NCI-H2196 (cell line): ENCODE measurements around the gene MYO16.
"Not testable (repeated sequence)": the region's sequence is repeated elsewhere in the genome, so short reads cannot be mapped to it uniquely, and the experiment has no call there.

ENCODE experiments used
- DNase-seq: peaks from one replicate; lab custom pipeline; 2025; ENCODE audit not compliant: unreplicated experiment; lab: John Stamatoyannopoulos, UW

MYO16 gene

DNA sequence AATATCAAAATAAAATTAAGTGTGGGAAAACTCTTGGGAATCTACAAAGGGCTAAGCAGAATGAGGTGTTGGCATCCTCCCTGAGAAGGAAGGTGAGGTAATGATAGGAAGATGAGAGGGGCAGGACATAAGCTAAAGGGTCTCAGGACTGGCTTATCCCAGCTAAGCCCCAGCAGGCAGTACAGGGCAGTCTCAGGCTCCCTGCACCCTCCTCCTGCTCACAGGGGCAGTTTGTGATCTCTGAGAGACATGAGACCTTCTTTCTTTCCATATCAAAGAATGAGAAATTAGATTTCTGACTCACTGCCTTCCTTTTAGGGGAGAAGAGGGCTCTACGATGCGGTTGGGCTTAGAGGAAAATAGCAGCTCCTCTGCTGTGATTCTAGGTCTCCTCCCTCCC is 586.0 kb downstream of the MYO16 start:
- DNase-seq, result no peak

DNA sequence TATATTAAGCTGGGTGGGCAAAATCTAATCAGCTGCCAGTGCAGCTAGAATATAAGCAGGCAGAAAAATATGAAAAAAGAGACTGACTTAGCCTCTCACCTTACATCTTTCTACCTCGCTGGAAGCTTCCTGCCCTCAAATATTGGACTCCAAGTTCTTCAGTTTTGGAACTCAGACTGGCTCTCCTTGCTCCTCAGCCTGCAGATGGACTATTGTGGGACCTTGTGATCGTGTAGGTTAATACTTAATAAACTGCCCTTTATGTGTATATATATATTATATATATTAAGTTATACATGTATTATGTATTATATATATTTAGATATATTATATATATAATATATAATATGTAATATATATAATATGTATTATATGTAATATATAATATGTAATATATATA is 588.1 kb downstream of the MYO16 start:
- DNase-seq, result not testable (repeated sequence)

DNA sequence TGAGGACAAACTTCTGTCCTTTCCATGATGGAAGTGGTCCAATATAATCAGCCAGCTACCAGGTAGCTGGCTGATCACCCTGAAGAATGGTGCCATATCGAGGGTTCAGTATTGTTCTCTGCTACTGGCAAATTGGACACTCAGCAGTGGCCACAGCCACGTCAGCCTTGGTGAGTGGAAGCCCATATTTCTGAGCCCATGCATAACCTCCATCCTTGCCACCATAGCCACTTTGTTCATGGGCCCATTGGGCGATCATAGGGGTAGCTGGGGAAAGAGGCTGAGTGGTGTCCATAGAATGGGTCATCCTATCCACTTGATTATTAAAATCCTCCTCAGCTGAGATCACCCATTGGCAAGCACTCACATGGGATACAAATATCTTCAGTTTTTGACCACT is 591.2 kb downstream of the MYO16 start:
- no peak for DNase-seq

DNA sequence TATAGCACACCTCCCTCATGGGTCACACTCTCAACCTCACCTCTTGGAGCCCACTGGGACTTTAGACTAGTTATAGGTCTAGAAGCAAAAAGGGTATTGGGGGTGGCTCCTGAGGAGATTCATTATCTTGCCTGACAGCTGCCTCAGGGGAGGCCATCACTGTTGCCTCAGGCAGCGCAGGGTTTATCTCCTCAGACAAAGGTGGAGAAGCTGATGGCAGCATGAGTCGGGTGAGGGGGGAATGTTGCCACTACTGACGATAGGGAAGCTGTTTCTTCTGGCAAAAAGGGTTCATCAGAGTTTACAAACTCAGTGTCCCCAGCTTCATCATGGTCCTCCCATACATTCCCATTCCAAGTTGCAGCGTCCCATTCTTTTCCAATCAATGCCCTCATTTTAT is 594.6 kb downstream of the MYO16 start:
- DNase-seq, result no peak

DNA sequence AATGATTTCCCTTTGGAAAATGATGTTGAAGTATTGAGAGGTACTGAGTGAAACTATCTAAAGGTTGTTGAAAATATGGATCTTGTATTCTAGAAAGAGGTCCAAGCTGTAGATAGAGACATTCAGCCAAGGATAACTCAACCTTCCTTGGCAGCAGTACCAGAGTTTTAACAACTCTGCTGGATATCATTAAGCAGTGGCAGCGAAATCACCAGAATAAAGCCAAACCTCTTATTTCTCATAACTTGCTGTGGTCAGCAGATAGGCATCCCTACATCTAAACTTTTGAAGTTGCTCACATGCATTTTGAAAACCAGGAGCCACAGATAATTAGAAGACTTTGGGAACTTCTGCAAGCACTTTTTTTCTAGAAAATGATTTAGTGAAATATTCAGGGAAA is 597.2 kb downstream of the MYO16 start:
- no peak for DNase-seq

DNA sequence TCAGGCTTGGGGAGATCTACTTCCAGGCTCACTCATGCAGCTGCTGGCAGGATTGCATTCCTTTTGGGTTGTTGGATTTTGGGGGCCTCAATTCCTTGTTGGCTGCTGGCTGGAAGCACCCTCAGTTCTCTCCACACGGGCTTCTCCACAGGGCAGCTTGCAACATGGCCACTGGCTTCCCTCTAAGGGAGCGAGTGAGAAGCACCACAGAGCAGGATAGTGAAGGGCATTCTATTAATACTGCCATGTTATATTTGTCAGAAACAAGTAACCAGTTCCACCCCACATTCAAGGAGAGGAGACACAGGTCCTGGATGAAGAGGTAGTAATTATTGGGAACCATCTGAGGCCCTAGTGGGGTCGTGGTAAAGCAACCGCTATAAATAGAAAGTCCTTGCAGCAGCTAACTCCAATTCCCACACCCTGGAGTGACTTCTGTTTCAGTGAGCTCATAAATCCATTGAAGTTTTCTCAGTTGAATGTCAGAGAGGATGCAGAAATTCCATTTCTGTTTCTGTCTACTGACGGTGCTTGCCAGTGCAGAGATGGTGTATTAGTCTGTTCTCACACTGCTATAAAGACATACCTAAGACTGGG is 598.0 kb downstream of the MYO16 start:
- no peak for DNase-seq

DNA sequence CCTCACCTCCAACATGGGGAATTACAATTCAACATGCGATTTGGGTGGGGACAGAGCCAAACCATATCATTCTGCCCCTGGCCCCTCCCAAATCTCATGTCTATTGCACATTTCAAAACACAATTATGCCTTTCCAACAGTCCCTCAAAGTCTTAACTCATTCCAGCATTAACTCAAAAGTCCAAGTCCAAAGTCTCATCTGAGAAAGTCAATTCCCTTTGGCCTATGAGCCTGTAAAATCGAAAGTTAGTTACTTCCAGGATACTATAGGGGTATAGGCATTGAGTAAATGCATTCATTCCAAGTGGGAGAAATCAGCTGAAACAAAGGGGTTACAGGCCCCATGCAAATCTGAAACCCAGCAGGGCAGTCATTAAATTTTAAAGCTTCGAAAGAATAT is 598.8 kb downstream of the MYO16 start:
- DNase-seq, result no peak

DNA sequence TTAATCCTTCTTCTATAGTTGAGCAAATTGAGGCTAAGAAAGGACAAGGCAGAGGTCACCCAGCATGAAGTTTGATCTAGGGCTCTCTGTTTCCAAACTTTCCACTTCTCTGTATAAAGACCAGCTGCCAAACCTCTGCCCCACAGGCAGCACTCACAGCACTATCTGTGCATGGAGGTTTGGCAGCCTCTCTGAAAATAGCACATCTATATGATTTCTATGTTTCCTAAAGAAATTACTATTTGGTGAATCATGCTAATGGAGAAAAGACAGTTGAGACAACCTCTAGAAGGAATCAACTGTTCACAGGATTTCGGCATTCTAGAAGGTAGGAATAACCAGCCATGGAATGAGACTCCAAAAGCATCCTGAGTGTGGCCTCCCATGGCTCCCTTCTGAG is 602.5 kb downstream of the MYO16 start:
- no peak for DNase-seq

DNA sequence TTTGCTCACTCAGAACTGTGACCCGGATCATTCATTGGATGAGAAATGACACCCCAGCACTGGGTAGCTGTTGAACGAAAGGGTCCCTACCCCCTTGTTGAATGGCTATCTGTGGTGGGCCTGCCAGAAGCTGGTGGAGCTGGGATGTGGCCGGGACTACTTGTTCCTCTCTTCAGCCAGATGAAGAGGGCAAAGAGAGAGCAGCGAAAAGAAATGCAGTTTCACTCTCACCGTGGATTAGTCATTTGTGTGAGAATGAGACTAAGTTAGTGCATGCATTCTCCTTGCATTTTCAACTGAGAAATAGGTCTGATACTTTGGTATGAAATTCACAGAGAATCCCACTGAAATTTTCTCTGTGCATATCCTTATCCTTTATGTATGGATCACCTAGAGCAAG is 603.9 kb downstream of the MYO16 start:
- DNase-seq, result no peak

DNA sequence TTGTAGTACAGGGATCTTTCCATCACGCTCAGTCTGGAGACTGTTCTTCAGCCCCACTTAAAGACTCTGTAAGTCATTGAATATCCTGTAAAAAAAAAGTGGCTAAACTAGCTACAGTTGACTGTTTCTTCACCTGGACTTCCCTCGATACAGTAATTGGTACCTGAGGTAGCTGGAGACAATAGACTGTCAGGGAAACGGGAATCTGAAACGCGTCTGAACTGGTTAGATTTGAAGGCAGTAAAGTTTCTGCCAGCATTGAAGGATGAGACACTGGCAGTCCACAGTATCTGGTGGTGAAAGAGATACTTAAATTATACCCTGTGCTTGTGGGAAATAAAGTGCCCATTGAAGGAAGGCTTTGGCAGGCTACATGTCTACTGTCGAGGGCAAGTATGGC is 606.5 kb downstream of the MYO16 start:
- no peak for DNase-seq

DNA sequence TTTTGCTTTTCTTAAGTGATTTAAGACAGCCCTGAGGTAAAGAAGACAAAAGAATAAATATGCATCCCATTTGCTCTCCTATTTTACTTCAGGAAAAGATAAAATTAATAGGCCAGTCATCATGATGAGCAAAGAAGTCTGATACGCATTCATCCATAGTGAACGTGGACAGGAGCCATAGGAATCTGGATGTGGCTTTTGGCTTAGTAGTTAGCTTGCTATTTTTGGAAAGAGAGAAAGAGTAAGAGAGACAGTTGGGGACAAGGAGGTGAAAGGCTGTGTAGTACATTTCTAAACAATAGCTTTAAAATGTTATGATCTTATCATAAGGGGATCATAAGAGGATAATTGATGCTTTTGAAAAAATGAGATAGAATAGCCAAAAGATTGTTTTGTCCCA is 611.7 kb downstream of the MYO16 start:
- no peak for DNase-seq

DNA sequence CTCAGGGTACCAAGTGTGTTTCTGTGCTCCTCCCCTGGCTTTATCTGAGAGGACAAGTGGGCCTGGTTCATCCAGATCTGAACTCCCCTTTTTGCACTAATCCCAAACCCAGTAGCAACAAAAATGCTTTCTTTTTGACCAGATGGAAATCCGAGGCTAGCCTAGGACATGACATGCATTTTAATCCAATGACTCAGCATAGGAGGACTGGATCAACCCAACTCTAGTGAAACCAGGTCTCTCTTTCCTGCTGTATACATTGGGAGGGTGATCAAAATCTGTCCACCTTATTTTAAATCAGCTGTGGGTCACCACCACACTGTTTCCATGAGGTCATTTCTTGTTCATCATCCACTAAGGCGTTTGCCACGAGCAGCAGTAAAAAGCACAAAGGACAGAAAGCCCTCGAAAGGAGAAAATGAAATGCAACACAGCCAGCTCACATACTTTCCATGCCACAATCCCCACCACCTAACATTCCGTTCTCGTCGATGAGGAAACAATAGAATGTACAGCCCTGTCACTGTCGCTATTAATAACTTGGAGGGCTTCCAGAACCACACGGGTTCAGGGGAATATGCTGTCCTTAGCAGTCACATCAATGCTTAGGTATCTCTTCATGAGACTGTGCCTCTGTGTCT is 614.0 kb downstream of the MYO16 start:
- DNase-seq, result no peak

DNA sequence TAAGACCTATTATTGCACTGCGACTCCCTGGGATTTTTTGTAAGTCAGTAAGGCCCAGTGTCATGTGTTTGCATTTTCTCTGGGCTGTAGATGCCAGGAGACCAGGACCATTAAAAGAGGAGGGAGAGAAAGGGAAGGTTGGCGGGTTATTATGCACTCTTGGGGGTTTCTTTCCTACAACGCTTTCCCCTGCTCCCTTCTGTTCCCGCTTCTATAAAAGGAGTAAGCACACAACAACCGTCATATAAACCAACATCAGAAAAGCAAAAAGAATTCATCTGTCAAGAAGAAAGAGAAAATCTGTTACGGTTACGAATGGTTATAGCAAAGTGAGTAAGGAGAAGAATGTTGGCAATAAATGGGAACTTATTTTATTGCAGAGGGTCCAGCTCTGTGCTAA is 615.2 kb downstream of the MYO16 start:
- DNase-seq, result no peak

DNA sequence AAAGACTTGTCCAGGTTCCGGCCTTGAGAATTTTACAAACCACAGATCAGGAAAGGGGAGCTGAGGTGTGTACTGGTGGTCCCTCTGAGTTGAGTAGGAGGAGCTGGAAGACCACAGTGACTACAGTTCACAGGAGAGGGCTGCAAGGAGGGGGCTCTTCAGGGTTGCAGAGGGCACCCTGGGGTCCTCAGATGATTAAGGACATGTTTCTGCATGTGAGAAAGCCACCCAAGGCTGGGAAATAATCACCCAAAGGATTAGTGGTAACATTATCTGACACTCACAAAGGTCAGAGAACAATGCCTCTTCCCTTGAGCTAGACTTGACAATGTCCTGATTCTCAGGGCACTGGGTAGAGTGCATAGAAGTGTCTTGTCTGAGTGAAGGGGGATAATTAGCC is 616.6 kb downstream of the MYO16 start:
- no peak for DNase-seq

DNA sequence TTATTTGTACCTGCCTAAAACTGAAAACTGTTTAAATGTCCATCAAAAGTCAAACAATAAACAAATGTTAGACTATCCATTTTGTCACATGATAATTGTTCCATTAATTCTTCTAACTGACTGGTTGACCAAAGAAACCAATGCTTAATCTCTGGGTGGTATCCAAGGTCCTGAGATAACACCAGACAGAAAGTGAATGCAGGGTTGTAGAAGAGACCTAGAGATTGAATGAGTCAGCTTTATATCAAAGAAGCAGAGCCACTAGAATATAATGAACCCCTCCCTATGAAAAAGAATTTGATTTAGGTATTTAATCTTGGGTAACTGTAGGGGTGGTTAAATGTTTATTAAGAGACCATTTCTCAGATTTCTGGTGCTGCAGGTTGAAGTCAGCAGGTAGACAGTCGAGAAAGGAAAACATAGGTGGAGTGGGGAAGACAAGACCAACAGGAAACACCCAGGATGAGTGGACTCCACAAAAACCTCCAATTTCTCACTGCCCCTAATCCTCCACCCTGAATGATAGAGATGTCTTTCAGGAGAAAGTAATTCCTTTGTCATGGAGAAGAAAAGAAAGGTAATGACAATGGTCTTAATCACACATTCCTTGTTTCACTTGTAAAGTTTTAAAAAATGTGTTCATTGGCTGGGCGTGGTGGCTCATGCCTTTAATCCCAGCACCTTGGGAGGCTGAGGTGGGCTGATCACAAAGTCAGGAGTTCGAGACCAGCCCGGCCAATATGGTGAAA is 620.5 kb downstream of the MYO16 start:
- DNase-seq, result no peak

DNA sequence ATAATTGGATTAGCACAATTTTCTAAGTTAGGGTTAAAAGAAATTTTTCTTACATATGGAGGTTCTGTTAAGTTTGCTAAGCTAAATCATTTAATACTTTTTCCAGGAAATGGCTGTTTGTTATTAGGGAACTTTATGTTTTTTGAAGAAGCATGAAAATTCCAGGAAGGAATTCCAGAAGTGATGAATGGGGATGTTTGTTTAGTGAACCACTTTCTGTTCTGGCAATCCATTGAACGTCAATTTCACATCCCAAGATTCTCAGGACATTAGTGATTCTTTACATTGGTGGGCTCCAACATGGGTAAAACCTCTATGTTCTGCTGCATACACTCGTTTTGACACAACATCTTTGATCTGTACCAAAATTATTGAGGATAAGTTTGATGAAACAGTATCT is 622.5 kb downstream of the MYO16 start:
- DNase-seq, result no peak

DNA sequence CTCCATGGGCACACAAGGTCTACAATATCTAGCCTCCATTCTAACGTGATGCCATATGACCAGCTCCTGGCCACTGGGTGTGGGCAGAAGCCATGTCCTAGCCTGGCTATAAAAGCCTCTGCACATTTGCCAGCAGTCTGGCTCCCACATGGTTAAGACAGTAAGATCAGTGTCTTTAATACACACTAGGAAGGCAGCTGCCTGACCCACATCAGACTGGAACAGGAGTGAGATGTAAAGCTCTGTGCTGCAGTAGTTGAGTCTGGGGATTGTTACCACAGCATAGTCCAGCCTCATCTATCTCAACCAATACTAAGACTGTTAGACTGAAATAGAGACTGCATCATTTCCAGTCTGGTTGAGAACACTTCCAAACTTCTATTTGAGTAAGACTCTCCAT is 623.9 kb downstream of the MYO16 start:
- no peak for DNase-seq

DNA sequence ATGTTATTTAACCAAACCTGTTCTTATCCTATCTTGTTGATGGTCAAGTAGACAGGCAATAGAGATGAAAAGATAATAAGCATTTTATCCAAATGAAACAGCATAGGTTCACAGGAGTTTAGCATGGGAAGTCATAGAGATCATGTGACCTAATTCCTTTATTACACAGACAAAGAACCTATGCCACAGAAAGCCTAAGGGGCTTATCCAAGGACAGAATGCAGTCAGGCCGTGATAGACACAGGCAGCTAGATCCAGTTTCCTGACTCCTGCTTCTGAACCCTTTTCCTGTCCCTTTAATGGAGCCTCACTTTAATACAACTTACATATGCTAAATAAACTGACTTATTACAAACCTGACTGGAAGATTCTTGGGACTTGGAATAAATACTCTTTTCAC is 624.9 kb downstream of the MYO16 start:
- no peak for DNase-seq

DNA sequence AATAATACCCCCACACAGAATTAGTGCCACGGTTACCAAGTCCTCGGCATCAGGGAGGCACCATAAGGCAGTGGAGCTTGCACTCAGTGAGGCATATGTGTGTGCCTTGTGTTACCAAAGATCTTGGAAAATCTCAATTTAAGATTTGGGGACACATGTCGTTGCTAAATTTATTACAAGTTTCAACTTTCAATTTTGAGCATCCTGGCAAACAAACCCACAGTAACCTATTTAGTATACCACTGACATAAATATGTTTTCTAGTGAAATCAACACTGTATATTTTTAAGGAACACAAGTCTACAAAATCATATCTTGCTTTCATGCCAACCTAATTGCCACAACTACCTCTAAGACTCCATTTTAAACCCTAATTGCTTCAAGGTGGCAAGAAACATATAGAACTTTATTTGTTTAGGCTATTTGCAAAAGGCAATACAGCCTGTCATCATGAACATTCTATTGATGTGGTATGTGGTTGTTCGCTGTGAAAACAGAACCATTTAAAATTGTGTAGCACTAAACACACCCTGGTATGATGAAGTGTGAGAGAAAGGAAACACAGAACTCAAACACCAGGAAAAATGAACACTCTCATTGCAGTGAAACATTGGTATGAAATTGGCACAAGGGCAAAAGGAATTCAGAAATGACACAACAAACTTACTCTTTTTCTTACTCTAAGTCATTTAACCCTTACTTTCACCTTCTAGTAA is 625.9 kb downstream of the MYO16 start:
- no peak for DNase-seq

DNA sequence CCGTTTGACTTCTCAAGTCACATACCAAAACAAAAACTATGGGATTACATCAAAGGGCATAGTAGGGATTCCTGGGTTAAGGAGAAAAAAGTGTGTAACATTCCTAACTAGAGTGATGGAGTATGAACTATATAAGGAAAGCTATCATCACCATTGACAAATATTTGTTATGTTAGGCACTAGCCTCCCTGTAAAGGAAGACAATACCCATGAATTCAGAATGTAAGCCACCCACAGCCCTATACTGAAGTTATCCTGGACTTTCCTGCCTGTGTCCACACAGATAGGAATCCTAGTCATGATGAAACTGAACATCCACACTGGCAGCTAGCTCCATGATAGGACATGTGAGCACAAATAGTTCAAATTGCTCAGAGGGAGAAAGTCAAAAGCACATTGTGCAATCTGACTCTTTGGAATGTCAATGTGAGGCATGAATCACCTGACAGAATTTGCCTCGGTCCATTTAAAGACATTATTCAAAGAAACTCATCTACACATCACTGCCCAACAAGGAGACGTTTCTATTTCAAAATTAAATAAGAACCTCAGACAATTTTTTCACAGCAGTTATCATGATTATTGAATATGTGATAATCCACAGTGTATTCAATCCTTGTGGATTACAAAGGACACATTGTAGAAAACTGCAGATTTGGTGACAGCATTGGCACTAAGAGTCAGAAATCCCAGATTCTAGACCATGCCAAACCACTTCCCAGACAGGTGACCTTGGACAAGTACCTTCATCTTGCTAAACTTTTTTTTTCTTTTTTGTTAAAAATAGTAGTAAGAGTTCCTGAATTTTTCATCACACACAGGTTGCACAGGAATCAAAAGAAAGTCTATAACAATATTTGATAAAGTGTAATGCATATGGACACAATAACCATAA is 627.7 kb downstream of the MYO16 start:
- DNase-seq, result no peak
